ENCODE results near the gene KCTD1. TPM values are rescaled to one million over a fixed set of nuclear protein-coding genes. Genes with fewer than 3 reads are reported as not detected.

The KCTD1 gene
- polyA plus RNA-seq, 1 donor from 2014 or later = 32.0 TPM

DNA sequence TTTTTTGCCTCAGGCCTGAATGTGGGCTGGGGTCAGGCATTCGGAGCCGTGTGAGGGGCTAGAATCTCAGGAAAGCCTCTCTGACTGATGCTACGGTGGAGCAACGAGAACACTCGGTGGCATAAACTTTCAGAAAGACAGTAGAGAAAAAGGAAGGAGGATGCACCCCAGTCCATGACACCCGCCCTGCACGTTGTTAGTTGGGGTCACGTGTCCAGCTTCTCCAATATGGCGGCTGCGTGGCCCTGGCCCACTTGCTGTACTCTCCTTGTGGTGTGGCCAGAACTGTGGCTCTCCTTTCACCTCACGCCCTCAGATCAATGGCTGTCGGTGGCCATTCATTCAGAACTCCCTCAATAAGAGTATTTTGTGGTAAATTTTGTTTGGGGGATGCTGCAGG lies 131.2 kb downstream of the KCTD1 start:
- Histone ChIP-seq H3K9me3 (ENCODE audit: low read length) (no peaks in the 10 kb centered on the region), H3K36me3 (ENCODE audit: insufficient read depth, low read length) (no peaks in the 10 kb centered on the region), H4K20me1 (ENCODE audit: insufficient read depth) (no peaks in the 10 kb centered on the region), H3K79me2 (replicated peaks; ENCODE audit: insufficient read depth, low read length) (no peaks in the 10 kb centered on the region), H3K4me2 (ENCODE audit: low read length) (no peak overlapping the region), H3K9ac (ENCODE audit: low read length) (no peak overlapping the region), H3K9me2 (ENCODE audit: insufficient read depth, low read length) (no peaks in the 10 kb centered on the region), H3F3A (ENCODE audit: insufficient read depth, low read length, poor library complexity, severe bottlenecking) (no peaks in the 10 kb centered on the region), H2AFZ (ENCODE audit: low read depth, low read length) (no peak overlapping the region), H3K4me3 (ENCODE audit: low read length) (no peak overlapping the region), H3K27ac (ENCODE audit: low read length) (no peak overlapping the region), H3K27me3 (ENCODE audit: insufficient read depth, low read depth, low read length) (no peaks in the 10 kb centered on the region)
- TF ChIP-seq POLR2AphosphoS5 (IDR thresholded peaks at IDR 0.05) (no peak), RAD21 (conservative IDR thresholded peaks at IDR 0.05) (no peak), EZH2 (IDR thresholded peaks at IDR 0.05; ENCODE audit: borderline replicate concordance, insufficient read depth, low read length, poor library complexity, severe bottlenecking) (no peak)
- TF ChIP-seq, protein P1, sequence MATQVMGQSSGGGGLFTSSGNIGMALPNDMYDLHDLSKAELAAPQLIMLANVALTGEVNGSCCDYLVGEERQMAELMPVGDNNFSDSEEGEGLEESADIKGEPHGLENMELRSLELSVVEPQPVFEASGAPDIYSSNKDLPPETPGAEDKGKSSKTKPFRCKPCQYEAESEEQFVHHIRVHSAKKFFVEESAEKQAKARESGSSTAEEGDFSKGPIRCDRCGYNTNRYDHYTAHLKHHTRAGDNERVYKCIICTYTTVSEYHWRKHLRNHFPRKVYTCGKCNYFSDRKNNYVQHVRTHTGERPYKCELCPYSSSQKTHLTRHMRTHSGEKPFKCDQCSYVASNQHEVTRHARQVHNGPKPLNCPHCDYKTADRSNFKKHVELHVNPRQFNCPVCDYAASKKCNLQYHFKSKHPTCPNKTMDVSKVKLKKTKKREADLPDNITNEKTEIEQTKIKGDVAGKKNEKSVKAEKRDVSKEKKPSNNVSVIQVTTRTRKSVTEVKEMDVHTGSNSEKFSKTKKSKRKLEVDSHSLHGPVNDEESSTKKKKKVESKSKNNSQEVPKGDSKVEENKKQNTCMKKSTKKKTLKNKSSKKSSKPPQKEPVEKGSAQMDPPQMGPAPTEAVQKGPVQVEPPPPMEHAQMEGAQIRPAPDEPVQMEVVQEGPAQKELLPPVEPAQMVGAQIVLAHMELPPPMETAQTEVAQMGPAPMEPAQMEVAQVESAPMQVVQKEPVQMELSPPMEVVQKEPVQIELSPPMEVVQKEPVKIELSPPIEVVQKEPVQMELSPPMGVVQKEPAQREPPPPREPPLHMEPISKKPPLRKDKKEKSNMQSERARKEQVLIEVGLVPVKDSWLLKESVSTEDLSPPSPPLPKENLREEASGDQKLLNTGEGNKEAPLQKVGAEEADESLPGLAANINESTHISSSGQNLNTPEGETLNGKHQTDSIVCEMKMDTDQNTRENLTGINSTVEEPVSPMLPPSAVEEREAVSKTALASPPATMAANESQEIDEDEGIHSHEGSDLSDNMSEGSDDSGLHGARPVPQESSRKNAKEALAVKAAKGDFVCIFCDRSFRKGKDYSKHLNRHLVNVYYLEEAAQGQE (IDR thresholded peaks at IDR 0.05; ENCODE audit: borderline replicate concordance) = no peak
- TF ChIP-seq, protein P2, sequence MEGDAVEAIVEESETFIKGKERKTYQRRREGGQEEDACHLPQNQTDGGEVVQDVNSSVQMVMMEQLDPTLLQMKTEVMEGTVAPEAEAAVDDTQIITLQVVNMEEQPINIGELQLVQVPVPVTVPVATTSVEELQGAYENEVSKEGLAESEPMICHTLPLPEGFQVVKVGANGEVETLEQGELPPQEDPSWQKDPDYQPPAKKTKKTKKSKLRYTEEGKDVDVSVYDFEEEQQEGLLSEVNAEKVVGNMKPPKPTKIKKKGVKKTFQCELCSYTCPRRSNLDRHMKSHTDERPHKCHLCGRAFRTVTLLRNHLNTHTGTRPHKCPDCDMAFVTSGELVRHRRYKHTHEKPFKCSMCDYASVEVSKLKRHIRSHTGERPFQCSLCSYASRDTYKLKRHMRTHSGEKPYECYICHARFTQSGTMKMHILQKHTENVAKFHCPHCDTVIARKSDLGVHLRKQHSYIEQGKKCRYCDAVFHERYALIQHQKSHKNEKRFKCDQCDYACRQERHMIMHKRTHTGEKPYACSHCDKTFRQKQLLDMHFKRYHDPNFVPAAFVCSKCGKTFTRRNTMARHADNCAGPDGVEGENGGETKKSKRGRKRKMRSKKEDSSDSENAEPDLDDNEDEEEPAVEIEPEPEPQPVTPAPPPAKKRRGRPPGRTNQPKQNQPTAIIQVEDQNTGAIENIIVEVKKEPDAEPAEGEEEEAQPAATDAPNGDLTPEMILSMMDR (IDR thresholded peaks at IDR 0.05; ENCODE audit: poor library complexity, severe bottlenecking) = no peak

DNA sequence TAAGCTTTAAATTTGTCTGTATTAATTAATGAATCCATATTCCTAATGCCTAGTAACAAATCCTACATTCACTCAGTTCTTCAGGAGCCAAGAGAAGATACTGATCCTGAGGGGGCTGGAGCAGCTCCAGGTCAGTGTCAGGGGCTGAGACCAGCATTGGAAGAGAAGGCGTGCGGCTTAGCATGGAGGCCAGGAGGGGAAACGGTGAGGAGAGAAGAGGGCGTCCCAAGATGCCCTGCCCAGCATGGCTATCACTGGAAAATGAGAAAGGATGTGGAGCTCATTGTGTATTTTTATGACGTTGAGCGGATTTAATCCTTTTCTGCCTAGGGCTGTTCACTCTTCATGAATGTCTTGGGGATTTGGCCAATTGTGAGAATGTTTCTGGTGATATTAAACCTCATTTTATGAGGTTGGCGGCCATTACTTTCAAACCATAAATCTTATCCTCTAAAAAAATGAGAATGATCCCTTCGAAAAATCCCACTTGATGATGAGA lies 131.7 kb downstream of the KCTD1 start:
- no peaks in the 10 kb centered on the region for H3K9me3 ChIP-seq (ENCODE audit: low read length)
- H3K9ac ChIP-seq (ENCODE audit: low read length) = no peak overlapping the region
- H3K36me3 ChIP-seq (ENCODE audit: insufficient read depth, low read length) = no peaks in the 10 kb centered on the region
- no peaks in the 10 kb centered on the region for H3F3A ChIP-seq (ENCODE audit: insufficient read depth, low read length, poor library complexity, severe bottlenecking)
- TF ChIP-seq, protein P2 (IDR thresholded peaks at IDR 0.05; ENCODE audit: poor library complexity, severe bottlenecking) = no peak
- TF ChIP-seq EZH2 (IDR thresholded peaks at IDR 0.05; ENCODE audit: borderline replicate concordance, insufficient read depth, low read length, poor library complexity, severe bottlenecking) (no peak), EP300 (conservative IDR thresholded peaks at IDR 0.05; ENCODE audit: poor library complexity, severe bottlenecking) (no peak), POLR2AphosphoS5 (IDR thresholded peaks at IDR 0.05) (no peak), MXI1 (conservative IDR thresholded peaks at IDR 0.05; ENCODE audit: poor library complexity, severe bottlenecking) (no peak), TAF1 (IDR thresholded peaks at IDR 0.05; ENCODE audit: low read depth) (no peak), SMC3 (conservative IDR thresholded peaks at IDR 0.05; ENCODE audit: poor library complexity) (no peak), RAD21 (conservative IDR thresholded peaks at IDR 0.05) (no peak)
- TF ChIP-seq, protein P1 (IDR thresholded peaks at IDR 0.05; ENCODE audit: borderline replicate concordance) = no peak
- H3K27me3 ChIP-seq (ENCODE audit: insufficient read depth, low read depth, low read length) = no peaks in the 10 kb centered on the region
- H2AFZ ChIP-seq (ENCODE audit: low read depth, low read length) = no peak overlapping the region
- H3K27ac ChIP-seq (ENCODE audit: low read length) = no peak overlapping the region
- H4K20me1 ChIP-seq (ENCODE audit: insufficient read depth) = no peaks in the 10 kb centered on the region
- H3K4me3 ChIP-seq (ENCODE audit: low read length) = no peak overlapping the region
- H3K4me2 ChIP-seq (ENCODE audit: low read length) = no peak overlapping the region
- no peaks in the 10 kb centered on the region for H3K79me2 ChIP-seq (replicated peaks; ENCODE audit: insufficient read depth, low read length)
- H3K9me2 ChIP-seq (ENCODE audit: insufficient read depth, low read length) = no peaks in the 10 kb centered on the region
